Mucosa of stomach (tissue), 1 donor: Measurements from ENCODE around the gene SCARF2.

Experiments
- H3K27me3 ChIP-seq: one replicate; pipeline ENCODE4 v1.7.0; 2013; ENCODE audit warnings: mild to moderate bottlenecking, low read length; ENCODE audit not compliant: control insufficient read depth, insufficient read depth
- H3K36me3 ChIP-seq: one replicate; pipeline ENCODE4 v1.7.0; 2013; ENCODE audit warnings: low read length; ENCODE audit not compliant: control insufficient read depth, insufficient read depth
- H3K4me1 ChIP-seq: one replicate; pipeline ENCODE4 v1.7.0; 2013; ENCODE audit warnings: mild to moderate bottlenecking, low read length; ENCODE audit not compliant: control insufficient read depth, insufficient read depth
- H3K4me3 ChIP-seq: one replicate; pipeline ENCODE4 v1.7.0; 2013; ENCODE audit warnings: low read length
- H3K9ac ChIP-seq: one replicate; pipeline ENCODE4 v1.7.0; 2013; ENCODE audit warnings: mild to moderate bottlenecking, low read length, moderate library complexity
- H3K9me3 ChIP-seq: one replicate; pipeline ENCODE4 v1.7.0; 2013; ENCODE audit warnings: mild to moderate bottlenecking, low read length, moderate library complexity; ENCODE audit not compliant: control insufficient read depth
- donor health status: Pancreatic carcinoma.

SCARF2 gene

DNA sequence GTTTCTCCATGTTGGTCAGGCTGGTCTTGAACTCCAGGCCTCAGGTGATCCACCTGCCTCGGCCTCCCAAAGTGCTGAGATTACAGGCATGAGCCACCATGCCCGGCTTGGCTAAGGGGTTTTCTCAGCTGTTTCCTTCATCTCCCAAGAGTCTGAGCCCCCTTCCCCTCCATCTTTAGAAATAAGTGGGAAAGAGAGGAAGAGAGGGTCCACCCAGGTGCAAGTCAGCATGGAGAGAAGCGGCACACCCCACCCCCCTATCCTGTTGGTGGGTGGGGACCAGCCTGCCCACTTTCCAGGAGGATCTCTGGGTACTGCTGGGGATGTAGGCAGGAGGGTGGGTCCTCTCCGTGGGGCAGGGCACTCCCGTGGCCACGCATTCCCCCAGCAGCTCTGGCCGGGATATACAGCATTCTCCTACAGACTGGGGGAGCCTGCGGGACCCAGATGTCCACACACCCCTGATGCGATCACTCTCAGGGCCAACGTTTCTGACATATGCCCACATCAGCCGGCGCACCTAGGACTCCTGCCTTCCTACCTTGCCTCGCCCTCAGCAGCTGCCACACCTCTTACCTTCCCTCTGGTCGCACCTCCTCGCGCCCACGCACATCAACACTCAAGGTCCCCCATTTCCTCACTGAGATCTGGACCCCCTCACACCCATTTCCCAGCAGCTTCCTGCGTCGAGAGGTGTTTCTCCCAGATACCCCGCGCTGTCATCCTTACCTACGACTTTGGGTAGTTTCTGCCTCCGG lies 8.9 kb downstream of the SCARF2 start:
- no peaks in the 10 kb centered on the region for H3K36me3 ChIP-seq
- no peak overlapping the region for H3K4me3 ChIP-seq
- peaks cover 93% of the 10 kb centered on the region for H3K27me3 ChIP-seq
- H3K9ac ChIP-seq, result no peak overlapping the region
- no peaks in the 10 kb centered on the region for H3K9me3 ChIP-seq
- H3K4me1 ChIP-seq, result peaks cover 29% of the 10 kb centered on the region

DNA sequence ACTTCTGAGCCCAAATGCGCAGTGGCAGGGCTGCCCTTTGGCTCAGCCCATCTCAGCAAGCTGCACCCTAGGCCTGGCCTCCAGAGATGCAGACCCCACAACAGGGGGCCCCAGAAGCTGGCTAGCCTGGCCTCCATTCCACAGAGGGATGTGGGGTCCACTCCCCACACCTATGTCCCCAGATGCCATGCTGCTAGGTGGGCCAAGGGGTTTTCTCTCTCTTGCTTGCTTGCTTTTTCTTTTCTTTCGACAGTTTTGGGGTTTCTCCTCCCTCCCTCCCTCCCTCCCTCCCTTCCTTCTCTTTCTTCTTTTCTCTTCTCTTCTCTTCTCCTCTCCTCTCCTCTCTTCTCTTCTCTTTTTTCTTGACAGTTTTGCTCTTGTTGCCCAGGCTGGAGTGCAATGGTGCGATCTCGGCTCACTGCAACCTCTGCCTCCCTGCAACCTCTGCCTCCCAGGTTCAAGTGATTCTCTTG lies 9.6 kb downstream of the SCARF2 start:
- Histone ChIP-seq H3K9me3 (no peaks in the 10 kb centered on the region), H3K4me3 (no peak overlapping the region), H3K27me3 (peaks cover 92% of the 10 kb centered on the region), H3K36me3 (no peaks in the 10 kb centered on the region), H3K9ac (no peak overlapping the region), H3K4me1 (peaks cover 29% of the 10 kb centered on the region)

DNA sequence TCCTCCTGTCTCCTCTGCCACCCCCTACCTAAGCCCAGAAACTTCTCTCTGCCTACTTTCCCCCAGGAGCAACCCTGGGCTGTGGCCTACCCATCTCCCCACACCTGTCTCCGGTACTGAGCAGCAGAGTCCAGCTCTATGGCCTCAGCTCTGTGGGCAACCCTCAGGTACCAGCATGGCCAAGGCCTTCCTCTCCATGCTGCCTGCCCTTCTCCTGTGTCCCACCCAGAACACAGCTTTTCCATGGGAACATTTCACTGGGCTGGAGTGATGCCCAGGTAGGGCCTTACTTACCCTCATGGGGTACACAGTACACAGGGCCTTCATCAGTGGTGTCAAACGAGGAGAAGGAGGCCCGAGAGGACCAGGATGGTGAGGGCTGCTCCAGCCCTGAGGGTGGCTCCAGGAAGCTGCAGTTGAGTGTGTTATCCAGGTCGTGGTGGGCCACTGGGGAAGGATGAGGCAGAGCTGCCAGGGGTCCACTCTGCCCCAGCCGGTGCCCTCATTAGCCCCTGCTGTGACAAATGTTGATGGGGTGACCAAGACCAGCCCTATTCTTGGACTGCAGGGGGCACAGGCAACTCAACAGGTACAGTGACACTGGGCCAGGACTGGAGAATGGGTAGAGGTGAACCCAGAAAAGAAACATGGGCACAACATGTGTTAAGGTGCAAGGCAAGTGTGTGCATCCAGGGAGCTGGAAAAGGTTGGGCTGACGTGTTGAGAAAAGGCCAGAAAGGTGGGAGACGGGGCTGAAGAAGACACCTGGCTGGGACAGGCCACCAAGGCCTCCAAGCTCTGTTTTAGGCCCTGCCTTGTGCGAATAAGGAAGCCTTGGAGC lies 10.3 kb downstream of the SCARF2 start:
- no peaks in the 10 kb centered on the region for H3K36me3 ChIP-seq
- no peak overlapping the region for H3K9ac ChIP-seq
- no peaks in the 10 kb centered on the region for H3K9me3 ChIP-seq
- H3K4me1 ChIP-seq, result peaks cover 29% of the 10 kb centered on the region
- peaks cover 92% of the 10 kb centered on the region for H3K27me3 ChIP-seq
- H3K4me3 ChIP-seq, result no peak overlapping the region

DNA sequence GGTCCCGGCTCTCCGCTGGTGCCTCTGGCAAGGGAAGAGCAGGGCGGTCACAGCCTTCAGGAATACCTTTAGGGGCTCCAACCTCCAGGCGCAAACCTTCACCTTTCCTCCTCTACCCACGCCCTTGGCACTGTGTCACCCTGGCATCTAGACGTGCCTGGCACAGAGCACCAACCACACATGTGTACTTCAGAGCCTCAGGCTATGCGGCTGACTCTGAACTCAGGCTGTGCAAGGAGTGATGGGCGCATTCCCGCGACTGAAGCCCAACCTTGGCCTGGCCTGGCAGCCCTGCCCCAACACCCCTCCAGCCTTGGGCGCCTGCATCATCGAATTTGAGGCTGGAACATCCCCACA lies 11.4 kb downstream of the SCARF2 start:
- H3K9me3 ChIP-seq, result no peaks in the 10 kb centered on the region
- peaks cover 82% of the 10 kb centered on the region for H3K27me3 ChIP-seq
- H3K4me3 ChIP-seq, result no peak overlapping the region
- no peak overlapping the region for H3K9ac ChIP-seq
- peaks cover 27% of the 10 kb centered on the region for H3K4me1 ChIP-seq
- H3K36me3 ChIP-seq, result no peaks in the 10 kb centered on the region

DNA sequence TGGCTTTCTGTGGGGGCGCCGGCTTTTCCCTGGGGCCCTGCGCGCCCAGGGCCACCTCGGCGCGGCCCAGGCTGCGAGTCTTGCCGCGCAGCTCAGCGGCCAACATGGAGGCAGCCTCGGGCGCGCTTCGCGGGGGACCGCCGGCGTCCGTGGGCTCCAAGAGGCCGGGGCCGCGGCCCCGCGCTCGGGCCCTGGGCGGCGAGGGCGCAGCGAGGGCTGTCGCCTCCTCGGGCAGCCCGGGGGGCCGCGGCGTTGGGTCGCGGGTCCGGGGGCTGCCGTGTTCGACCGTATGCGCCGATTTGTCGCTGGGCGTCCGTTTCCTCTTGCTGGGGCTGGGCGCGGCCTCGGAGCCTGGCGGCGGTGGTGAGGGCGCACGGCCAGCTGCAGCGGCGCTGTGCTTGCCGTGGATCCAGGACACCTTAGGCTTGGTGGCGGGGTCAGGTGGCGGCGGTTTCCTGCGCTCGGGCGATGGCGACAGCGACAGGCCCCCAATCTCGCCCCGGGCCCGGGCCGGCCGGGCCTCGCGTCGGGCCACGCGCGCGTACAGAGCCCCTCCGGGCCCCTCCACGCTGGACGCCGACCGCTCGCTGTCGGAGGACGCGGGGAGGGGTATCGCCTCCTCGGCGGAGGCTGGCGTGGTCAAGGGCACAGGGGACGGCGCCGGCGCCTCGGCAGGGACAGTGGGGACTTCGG lies 11.9 kb downstream of the SCARF2 start:
- Histone ChIP-seq H3K27me3 (peaks cover 77% of the 10 kb centered on the region), H3K4me3 (no peak overlapping the region), H3K9ac (no peak overlapping the region), H3K4me1 (peaks cover 23% of the 10 kb centered on the region), H3K9me3 (no peaks in the 10 kb centered on the region), H3K36me3 (no peaks in the 10 kb centered on the region)

DNA sequence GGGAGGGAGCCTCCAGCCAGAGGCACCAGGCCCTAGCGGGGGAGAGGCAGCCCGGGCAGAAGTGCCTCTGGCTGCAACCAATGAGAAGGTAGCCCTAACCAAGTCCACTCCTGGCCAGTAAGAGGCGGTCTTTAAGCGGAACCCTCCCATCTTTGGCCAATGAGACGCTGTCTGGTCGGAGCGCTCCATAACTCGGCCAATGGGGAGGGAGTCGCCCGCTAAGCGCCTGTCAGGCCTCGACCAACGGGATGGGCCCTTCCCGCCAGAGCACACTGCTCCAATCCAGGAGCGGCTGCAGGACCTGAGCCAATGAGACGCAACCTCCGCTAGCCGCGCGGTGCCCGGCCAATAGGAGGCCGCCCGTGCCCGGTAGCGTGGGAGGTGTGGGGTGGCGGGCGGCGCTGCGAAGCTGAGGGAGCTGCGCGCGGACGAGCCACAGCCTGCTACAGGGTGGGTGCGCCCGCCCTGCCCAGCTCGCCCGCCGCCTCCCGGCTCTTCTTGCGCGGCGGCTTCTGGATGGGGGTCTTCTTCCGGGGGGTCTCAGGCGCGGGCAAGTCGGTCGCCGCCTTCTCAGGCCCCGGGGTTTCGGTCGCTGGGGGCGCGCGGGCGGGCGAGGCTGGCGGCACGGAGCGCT lies 12.6 kb downstream of the SCARF2 start:
- Histone ChIP-seq H3K27me3 (peaks cover 71% of the 10 kb centered on the region), H3K4me1 (peaks cover 16% of the 10 kb centered on the region), H3K36me3 (no peaks in the 10 kb centered on the region), H3K9ac (no peak overlapping the region), H3K9me3 (no peaks in the 10 kb centered on the region), H3K4me3 (no peak overlapping the region)

DNA sequence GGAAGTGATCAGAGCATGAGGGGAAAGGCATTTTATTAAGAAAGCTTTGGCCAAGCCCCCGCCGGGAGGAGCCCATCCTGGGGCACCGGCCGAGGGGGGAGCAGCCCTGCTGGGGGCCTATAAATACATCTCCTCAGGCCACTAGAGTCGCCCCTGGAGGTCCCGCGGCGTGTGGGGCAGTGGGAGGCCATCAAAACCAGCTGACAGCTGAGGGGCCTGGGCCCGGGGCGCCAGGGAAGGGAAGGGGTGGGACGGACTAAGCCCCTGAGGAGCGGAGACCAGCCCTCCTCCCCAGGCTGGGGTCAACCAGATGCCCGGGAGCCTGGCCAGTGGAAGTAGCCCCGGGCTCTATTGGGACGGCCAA lies 13.1 kb downstream of the SCARF2 start:
- H3K36me3 ChIP-seq, result no peaks in the 10 kb centered on the region
- no peak overlapping the region for H3K4me3 ChIP-seq
- peaks cover 66% of the 10 kb centered on the region for H3K27me3 ChIP-seq
- H3K9me3 ChIP-seq, result no peaks in the 10 kb centered on the region
- no peak overlapping the region for H3K9ac ChIP-seq
- H3K4me1 ChIP-seq, result peaks cover 11% of the 10 kb centered on the region

DNA sequence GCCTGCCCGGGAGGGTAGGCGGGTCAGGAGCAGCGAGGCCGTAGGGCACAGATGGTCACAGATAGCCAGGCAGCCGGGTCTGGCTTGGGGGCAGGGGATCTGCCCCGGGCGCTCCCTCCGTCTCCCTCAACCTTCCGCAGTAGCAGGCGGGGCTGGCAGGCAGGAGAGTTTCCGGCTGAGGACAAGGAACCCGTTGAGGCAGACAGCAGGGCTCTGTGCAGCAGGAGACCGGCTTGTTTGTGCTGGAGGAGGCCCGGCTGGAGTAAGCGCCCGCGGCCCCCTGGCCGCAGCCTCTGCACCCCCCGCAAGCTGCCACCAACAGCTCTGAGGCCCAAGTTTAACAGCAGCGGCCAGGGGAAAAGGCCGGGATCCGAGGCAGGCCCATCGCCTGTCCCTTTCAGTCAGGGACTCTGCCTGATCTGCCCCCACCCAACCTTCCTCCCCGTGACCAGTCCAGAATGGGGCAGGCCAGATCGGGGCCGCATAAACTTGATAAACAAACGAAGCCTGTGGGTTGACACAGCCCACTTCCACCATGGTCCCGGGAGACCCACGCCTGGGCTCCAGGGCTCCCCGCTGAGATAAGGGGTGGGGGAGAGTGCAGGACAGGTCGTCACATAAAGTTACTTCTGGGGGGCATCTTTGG lies 13.6 kb downstream of the SCARF2 start:
- peaks cover 9% of the 10 kb centered on the region for H3K4me1 ChIP-seq
- no peak overlapping the region for H3K9ac ChIP-seq
- no peaks in the 10 kb centered on the region for H3K36me3 ChIP-seq
- H3K9me3 ChIP-seq, result no peaks in the 10 kb centered on the region
- H3K4me3 ChIP-seq, result no peak overlapping the region
- H3K27me3 ChIP-seq, result peaks cover 61% of the 10 kb centered on the region

DNA sequence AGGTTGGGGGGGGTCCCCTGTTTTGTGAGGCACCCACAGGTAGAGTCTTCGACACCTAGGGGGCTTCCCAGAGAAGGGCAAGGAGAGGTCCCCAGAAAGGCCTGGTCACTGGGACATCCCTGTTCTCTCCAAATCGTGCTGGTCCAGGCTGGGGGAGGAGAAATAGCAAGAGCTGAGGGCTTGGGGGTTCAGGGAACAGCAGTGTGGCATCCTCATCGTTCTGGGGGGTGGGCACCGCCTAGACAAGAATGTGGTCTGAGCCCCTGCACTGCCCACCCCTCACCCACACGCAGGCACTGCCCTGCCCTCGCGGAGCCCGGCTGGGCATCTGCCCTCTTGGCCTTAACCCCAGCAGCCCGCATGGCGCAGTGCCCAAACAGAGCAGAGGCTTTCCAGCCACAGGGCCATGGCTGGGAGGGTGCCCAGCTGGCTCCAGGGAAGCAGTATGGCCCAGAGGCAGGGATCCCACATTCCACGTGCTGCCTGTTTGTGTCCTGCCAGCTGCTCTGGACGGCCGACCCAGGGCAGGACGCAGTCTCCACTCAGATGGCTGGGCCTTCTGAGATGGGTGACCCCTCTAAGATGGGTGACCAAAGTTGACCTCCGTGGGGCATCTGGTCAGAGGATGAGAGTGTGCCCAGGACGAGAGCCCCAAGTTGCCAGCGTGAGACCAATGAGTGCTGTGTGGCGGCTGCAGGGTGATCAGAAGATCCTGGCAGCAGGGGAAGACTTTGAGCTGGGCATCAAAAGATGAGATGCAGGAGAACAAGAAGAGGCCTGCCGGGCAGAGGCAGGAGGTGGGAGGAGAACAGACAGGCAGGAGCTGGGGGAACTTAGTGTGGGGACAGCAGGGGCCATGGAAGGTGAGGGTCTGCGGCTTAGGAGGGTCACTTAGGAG lies 14.4 kb downstream of the SCARF2 start:
- Histone ChIP-seq H3K4me3 (no peak overlapping the region), H3K4me1 (peaks cover 12% of the 10 kb centered on the region), H3K9ac (no peak overlapping the region)

DNA sequence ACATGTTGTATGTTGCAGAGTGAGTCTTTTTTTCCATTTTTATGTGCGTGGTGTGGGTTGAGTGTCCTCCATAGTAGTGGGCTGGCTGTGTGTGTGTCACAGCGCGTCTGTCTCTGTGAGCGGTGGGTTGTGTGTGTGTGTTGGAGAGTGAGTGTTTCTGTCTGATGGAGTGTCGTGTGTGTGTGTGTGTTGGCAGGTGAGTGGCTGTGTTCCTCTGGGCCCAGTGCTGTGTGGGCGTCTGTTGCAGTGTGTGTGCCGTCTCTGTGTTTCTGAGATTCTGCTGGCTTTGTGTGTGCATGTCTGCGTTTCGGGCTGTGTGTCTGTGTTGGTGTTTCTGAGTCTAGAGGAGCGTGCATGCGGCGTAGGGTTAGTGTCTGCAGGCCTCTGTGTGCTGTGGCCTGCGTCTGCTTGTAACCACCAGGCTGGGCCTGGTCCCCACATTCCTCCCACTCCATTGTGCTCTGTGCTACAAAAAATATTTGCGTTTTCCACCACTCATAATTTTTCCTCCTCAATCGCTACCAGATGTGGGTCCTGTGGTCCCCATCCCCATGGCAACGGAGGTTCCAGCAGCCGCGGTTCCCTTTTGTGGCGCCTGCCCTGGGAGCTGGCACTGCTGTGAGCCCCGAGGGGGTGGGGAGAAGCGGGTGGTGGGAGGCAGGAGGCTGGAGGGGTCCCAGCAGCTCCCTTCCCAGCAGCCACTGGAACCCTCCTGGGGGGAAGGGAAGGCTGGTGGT lies 15.2 kb downstream of the SCARF2 start:
- Histone ChIP-seq H3K4me3 (no peak overlapping the region), H3K9me3 (no peaks in the 10 kb centered on the region), H3K9ac (no peak overlapping the region), H3K27me3 (peaks cover 48% of the 10 kb centered on the region), H3K4me1 (peaks cover 13% of the 10 kb centered on the region), H3K36me3 (no peaks in the 10 kb centered on the region)

More for the DNA sequence above, 14.4 kb downstream of the SCARF2 start:
- H3K9me3 ChIP-seq, result no peaks in the 10 kb centered on the region
- H3K36me3 ChIP-seq, result no peaks in the 10 kb centered on the region
- peaks cover 53% of the 10 kb centered on the region for H3K27me3 ChIP-seq
